GM12878 (cell line): Measurements from ENCODE around the gene SGMS1. TPM values are rescaled to one million over a fixed set of nuclear protein-coding genes. Genes with fewer than 3 reads are reported as not detected.

Source experiments
- BCL11A ChIP-seq: IDR thresholded peaks from 2 replicates; pipeline ENCODE4 v1.6.1; 2011; ENCODE audit warnings: low read depth, low read length
- NKRF ChIP-seq: fragments of 450-650 bp; conservative IDR thresholded peaks from 2 replicates; pipeline ENCODE4 v1.6.1; 2017; ENCODE audit warnings: mild to moderate bottlenecking, moderate library complexity
- PAX5 ChIP-seq: IDR thresholded peaks from 2 replicates; pipeline ENCODE4 v1.6.1; 2011; ENCODE audit warnings: low read depth, low read length, borderline replicate concordance
- ZBTB4 ChIP-seq: fragments of 450-650 bp; formaldehyde crosslinking; IDR thresholded peaks from 2 replicates; pipeline ENCODE4 v1.4.0; 2022; ENCODE audit warnings: mild to moderate bottlenecking, moderate library complexity
- polyA plus RNA-seq, 11 experiments: library from polyadenylated mRNA; depleted of rRNA in 4 of 11; unstranded in 6 of 11; stranded (reverse) in 5 of 11; fragments of >200 nt; fragmentation: Nextera tagmentation in 4 of 11; fragmentation: Illumina TruSeq in 1 of 11; extraction: Ambion mirVana in 4 of 11; extraction: Trizol in 1 of 11; gene quantifications; 1 replicate in 1 of 11; 2 replicates in 10 of 11; pipeline versions ENCODE4 v1.2.1 to v1.2.3, GENCODE V29; 2011 to 2016; ENCODE audit warnings: inconsistent platforms in 2 of 11, missing spikeins in 2 of 11, low read depth in 1 of 11
- total RNA-seq, 4 experiments: library from RNA; depleted of rRNA in 3 of 4; stranded (reverse); fragments of >200 nt in 3 of 4; fragmentation: Illumina TruSeq in 1 of 4; extraction: Trizol in 1 of 4; gene quantifications; 2 replicates each; pipeline versions ENCODE4 v1.2.1 to v1.2.3, GENCODE V29; 2013 to 2021
- TF ChIP-seq, protein P1 (sequence below): fragments of 450-650 bp; IDR thresholded peaks from 2 replicates; pipeline ENCODE4 v1.6.1; 2016; ENCODE audit warnings: mild to moderate bottlenecking, moderate library complexity, borderline replicate concordance
- TF ChIP-seq, protein P2 (sequence below): fragments of 450-650 bp; IDR thresholded peaks from 2 replicates; pipeline ENCODE4 v1.6.1; 2017; ENCODE audit warnings: antibody characterized with exemption, mild to moderate bottlenecking, moderate library complexity

Gene SGMS1
- total and polyA plus RNA-seq, 10 of the 15 experiments (the other 5 are each of a cell fraction or from before 2014, with no cell fraction given), result 1.4 to 14.5 (median 4.9) TPM

DNA sequence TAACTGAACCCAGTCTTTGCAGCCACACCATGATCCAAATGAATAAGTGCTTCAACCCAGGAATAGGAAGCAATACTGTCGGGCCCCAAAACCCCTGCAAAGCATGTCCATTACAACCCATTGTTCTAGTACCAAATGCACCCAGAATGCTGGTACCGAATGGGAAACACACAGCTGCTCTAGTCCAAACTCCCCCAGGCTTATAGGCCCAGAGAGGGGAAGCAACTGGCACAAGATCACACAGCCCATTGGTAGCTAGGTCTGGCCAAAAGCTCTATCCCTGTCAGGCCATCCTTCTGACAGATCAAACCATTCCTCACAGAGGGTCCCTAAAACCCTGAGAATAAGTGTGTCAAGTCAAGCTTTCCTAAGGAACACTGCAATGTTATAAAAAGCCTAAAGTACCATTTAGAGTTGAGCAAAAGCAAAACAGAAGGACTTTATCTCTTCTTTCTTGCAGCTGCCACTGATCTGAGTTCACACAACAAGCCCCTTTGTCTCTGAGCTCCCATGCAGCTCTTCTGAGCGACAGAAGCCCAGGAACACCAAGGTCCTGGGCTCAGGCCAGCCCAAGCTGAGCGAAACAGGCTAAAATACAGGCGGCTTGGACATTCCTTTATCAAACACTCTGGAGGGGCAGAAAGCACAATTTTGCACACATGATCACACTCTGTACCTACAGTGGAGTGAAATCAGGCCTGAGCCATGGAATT is 116.7 kb downstream of the SGMS1 start (continued):
- TF ChIP-seq NKRF, result no peak
- TF ChIP-seq, protein P1, sequence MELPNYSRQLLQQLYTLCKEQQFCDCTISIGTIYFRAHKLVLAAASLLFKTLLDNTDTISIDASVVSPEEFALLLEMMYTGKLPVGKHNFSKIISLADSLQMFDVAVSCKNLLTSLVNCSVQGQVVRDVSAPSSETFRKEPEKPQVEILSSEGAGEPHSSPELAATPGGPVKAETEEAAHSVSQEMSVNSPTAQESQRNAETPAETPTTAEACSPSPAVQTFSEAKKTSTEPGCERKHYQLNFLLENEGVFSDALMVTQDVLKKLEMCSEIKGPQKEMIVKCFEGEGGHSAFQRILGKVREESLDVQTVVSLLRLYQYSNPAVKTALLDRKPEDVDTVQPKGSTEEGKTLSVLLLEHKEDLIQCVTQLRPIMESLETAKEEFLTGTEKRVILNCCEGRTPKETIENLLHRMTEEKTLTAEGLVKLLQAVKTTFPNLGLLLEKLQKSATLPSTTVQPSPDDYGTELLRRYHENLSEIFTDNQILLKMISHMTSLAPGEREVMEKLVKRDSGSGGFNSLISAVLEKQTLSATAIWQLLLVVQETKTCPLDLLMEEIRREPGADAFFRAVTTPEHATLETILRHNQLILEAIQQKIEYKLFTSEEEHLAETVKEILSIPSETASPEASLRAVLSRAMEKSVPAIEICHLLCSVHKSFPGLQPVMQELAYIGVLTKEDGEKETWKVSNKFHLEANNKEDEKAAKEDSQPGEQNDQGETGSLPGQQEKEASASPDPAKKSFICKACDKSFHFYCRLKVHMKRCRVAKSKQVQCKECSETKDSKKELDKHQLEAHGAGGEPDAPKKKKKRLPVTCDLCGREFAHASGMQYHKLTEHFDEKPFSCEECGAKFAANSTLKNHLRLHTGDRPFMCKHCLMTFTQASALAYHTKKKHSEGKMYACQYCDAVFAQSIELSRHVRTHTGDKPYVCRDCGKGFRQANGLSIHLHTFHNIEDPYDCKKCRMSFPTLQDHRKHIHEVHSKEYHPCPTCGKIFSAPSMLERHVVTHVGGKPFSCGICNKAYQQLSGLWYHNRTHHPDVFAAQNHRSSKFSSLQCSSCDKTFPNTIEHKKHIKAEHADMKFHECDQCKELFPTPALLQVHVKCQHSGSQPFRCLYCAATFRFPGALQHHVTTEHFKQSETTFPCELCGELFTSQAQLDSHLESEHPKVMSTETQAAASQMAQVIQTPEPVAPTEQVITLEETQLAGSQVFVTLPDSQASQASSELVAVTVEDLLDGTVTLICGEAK, result no peak
- TF ChIP-seq PAX5, result no peak
- no peak for TF ChIP-seq BCL11A
- TF ChIP-seq ZBTB4 (CRISPR knock-in tag), result no peak
- TF ChIP-seq, protein P2, sequence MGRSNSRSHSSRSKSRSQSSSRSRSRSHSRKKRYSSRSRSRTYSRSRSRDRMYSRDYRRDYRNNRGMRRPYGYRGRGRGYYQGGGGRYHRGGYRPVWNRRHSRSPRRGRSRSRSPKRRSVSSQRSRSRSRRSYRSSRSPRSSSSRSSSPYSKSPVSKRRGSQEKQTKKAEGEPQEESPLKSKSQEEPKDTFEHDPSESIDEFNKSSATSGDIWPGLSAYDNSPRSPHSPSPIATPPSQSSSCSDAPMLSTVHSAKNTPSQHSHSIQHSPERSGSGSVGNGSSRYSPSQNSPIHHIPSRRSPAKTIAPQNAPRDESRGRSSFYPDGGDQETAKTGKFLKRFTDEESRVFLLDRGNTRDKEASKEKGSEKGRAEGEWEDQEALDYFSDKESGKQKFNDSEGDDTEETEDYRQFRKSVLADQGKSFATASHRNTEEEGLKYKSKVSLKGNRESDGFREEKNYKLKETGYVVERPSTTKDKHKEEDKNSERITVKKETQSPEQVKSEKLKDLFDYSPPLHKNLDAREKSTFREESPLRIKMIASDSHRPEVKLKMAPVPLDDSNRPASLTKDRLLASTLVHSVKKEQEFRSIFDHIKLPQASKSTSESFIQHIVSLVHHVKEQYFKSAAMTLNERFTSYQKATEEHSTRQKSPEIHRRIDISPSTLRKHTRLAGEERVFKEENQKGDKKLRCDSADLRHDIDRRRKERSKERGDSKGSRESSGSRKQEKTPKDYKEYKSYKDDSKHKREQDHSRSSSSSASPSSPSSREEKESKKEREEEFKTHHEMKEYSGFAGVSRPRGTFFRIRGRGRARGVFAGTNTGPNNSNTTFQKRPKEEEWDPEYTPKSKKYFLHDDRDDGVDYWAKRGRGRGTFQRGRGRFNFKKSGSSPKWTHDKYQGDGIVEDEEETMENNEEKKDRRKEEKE, result no peak
